Endometrial microvascular endothelial cells (primary cell): ENCODE results near the gene PLEKHG1. TPM values are rescaled to one million over a fixed set of nuclear protein-coding genes. Genes with fewer than 3 reads are reported as not detected.

Experiments used
- in situ Hi-C: cut with HindIII; loops from 2 replicates; pipeline ENCODE4 v1.10.0; 2017; ENCODE audit warnings: low sequenced_read_pairs, low pct_unique_long_range_greater_than_20kb; ENCODE audit errors: inconsistent ontology term
- total RNA-seq: library from RNA; depleted of rRNA; stranded (reverse); fragments of >200 nt; gene quantifications from one replicate; pipeline ENCODE4 v1.2.3, GENCODE V29; 2015; ENCODE audit errors: inconsistent ontology term

Gene PLEKHG1
- total RNA-seq, 1 donor from 2014 or later, result 45.1 TPM

DNA sequence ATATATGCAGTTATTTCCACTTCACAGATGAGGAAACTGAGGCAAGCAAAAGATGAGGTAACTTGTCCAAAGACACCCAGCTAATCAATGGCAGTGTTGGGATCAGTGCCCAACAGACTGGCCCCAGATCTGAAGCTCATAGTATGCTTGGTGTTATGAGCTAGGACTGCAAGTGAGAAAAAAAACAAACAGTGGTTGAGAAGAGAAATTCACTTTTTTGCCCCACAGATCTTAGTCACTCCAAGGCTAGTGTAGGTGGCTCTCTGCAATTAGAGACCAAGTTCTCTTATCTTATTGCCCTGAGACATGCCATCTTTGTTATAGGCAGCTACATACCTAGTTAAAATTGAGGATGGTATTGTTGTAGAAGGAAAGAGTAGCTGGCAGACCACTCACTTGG, 16.3 kb downstream of the PLEKHG1 start:
- in situ Hi-C loops, result no loop called here

DNA sequence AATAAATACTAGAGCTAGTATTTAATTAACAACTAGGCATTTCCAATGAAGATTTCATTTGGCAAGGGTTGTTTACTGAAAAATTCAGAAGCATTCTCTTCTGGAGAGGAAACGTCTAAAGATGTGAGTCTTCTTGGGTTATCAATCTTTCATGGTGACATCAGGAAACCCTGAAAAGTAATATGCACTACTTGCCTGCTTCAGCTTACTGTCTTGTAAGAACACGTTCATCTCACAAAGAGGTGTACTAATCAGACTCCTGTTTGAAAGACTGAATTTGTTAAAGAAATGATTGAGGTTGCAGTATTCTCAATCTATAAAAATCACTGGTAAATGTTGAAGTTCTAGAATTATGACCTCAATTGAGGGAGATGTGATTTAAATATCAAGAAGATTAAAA, 16.9 kb downstream of the PLEKHG1 start:
- in situ Hi-C loops, result no loop called here

DNA sequence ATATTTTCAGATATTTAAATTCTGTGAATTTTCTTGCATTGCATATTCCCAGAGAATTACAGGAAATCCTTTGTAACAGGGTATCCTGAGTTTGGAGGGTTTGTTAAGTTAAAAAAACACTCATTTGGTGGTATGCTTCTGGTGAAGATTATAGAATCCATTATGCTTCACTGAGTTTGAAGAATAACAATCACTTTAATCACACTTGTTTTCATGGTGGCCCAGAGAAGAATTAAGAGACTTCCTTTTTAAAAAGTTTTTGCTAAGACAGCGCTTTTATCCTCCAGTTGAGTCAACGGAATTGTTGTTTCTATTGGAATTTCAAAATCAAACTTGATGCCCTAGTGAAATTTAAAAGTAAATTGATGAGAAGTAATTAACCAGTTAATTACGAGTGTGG, 17.4 kb downstream of the PLEKHG1 start:
- in situ Hi-C loops, result no loop called here

DNA sequence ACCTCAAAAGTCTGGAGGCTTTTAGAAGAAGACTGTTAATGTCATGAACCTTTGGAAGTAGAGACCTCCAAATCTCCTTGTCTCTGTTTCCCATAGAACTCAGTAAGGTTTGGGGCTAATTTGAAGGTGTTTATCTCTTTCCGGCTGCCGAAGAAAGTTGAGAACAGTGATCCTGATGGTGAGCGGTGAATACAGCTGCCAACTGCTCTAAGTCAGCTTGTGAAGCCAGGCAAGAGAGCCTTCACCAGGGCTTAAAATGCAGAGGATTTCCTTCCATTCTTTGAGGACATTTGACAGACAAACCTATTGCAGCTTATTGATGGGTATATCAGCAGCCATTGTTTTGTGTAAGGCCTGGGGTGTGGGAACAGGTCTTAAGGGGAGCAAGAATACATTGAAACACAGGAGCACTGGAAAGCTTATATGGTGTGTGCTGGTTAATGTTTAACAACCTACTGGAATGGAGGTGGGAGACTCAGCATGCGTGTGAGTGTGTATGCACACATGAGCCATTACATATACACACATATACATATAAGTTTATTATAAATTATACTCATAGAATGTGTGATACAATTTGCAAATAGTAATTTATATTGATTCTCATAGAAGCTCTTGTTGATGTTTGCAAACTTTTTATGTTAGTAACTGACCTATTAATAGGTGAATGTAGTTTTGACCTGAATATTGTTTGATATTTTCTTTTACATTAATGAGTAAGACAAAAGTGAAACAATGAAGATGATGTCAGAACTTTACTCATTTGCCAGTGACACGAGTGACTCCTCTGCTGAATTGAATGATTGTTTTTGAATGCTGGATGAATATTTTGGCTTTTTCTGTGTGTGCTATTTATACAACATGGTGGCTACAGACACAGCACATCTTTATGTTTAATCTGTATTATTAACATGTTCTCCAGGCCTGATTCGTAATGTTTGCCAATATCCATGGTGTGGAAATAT, 18.1 kb downstream of the PLEKHG1 start:
- in situ Hi-C loops, result no loop called here

DNA sequence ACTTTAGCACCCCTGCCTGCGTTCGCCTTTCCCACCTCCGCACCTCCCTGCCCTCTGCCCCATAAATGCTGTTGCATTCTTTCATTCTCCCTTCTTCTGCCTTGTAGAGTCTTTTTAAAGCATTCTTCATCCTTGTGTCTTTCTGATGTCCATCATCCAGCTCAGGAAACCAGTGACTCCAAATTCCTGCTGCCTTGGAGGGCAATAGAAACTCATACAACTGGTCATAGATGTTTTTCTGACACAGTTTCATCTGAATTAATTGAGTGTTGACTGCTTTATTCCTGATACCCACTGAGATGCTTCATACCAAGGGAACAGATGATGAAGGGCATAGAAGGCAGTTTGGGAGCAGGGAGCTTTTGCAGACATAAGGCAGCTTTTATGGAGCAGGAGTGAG, 19.6 kb downstream of the PLEKHG1 start:
- in situ Hi-C loops, result no loop called here

DNA sequence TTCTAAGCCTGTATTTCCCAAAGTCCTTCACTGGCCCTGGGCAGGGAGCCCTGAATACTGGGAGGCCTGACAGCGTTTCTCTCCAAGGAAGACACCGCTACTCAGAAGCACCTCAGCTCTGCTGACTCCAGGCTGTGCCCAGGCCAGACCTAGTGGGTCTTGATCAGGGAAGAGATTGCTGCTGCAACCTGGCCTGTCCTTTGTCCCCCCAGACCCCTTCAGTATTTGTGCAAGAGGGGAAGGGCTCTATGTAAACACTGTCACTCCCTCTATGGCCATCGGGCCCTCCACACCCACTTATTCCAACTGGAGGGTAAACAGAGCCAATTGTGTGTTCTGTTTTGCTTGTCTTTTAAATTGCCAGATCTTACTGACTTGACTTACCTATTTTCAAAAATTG, 20.6 kb downstream of the PLEKHG1 start:
- in situ Hi-C loops, result no loop called here

DNA sequence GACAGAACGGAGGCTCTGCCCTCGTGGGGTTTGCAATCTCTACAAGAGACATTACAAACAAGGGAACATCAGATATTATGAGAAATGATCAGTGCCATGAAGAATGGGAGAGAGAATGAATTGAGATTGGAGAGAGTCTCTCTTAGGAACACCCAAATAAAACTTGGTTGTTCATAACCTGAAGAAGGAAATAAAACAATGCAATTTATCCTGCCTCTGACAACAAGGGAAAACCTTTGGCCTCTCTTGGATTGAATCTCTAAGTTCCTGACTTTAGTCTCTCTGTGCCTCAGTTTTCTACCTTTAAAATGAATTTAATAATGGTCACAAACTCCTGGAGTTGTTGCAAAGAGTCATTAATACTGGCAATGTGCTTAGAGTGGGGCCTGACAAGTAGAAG, 21.1 kb downstream of the PLEKHG1 start:
- in situ Hi-C loops, result no loop called here

DNA sequence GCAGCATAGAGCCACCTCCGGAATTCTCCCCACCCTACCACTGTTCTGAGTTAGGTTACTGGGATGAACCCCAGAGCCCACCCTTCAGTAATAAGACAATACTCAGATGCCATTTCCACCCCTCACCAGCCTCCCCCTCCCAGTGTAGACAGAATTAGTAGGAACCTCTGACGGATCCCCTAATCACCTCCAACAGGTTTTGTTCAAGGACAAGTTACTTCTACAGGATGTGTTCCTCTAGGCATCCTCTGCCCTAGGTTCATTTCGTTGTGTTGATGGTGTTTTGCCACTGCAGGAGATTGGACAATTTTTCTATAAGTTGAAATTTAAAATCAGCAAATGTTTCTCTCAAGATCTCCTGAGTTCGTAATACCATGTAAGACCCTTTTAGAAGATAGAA, 22.8 kb downstream of the PLEKHG1 start:
- in situ Hi-C loops, result no loop called here

DNA sequence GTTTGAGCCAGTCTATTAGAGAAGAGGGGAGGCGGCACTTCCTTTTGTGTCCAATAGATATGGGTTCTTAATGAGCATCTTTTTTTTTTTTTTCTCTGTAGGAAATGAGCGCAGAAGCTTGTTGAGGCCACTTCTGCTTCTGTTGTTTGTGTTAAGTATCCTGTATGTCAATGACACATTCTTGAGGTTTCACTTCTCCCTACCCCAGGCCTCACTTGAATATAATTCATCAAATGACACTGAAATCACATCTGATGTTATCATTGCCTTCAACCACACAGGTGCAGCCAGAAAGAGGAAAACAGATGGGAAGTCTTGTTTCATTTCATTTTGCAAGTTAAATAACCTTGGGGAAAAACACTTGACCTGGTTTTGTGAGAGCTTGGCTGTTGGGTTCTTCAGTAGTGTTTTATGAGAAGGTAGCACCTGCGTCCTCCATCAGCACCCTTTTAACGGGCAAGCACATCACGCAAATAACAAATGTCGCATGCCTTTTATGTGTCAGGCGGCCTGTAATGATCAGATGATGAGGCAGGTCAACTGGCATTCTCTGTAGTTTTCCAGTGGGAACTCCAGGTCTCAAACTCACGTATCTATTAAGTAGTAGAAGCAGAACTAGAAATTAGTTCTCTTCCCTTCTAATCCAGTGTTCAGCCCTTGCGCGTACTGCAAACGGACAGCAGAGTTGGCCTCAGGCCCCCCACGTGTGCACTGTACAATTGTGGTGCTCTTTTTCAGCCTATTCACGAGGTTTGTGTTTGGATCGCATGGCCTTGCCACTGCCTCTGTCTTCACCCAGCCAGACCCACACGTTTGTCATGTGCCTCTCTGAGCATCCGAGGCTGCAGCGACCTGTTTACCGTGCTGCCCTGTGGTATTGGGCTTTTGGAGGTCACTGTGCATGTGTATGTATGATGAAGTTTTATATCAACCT, 23.5 kb downstream of the PLEKHG1 start:
- in situ Hi-C loops, result no loop called here

DNA sequence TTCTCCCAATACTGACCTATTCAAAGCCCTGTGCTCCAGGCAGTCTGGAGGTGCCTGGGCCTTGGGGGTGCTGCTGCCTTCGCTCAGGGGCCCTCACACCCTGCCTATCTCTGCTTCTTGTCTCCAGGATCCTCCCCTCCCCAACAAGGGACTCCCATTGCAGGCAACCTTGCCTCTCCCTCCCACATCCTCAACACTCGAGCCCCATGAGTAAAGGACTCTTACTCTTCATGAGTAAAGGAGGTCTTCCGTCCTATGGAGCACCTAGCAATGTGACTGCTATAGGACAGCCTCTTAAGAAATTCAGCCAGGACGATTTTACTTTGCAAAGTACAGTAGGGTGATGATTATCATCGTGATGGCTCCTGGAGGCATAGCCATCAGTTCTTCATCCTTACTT, 24.5 kb downstream of the PLEKHG1 start:
- in situ Hi-C loops, result no loop called here

DNA sequence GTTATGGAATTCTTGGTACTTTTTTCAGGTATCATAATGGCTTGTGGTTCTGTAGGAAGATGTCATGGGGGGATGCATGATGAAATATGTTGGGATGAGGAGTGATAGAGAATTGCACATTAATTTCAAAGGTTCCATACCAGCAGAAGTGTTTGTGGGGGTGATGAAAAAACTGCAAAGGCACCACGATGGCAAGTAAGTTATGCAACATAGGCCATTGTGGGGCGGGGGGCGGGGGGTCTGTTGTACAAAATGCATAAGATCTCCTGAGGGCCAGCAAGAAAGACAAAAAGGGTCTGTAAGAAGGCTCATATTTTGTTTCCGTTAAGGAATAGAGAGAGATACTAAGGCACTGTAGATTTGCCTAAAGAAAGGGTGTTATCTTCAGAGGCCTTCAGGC, 26.2 kb downstream of the PLEKHG1 start:
- in situ Hi-C loops, result no loop called here

DNA sequence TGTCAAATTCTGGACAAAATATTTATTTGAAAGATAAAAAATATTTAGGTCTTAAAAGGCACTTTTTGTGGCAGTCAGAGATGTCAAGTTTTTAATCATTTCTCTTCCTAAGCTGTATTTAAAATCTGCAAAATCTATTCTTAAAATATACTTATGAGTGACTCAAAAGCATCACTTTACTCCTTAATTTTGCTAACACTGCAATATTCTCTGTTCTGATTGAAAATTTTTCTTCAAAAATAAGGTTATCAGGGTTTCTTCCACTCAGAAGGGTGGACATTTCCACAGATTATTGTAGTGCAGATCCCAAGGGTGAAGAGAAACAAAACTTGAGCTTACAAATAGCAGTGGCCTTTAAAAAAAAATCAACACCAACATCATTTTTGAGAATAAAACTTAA, 27.5 kb downstream of the PLEKHG1 start:
- in situ Hi-C loops, result no loop called here

DNA sequence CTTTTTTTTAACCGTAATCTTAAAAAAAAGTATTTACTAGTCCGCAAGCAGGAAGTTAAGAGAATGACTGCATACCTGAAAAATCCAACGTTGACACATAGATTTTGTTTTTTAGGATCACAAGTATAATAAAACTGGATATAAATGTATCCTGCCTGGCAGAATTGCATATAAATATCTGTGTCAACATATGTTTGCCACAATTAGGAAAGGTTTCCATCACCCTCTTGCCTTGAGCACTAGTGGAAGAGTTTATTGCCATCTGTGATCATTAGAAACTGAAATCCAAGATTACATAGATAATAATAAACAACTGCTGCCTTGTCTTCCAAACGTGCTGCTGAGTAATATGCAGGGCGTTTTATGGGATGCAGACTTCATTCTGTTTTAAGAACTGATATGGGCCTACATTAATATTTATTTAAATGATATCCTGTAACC, 27.9 kb downstream of the PLEKHG1 start:
- in situ Hi-C loops, result no loop called here

DNA sequence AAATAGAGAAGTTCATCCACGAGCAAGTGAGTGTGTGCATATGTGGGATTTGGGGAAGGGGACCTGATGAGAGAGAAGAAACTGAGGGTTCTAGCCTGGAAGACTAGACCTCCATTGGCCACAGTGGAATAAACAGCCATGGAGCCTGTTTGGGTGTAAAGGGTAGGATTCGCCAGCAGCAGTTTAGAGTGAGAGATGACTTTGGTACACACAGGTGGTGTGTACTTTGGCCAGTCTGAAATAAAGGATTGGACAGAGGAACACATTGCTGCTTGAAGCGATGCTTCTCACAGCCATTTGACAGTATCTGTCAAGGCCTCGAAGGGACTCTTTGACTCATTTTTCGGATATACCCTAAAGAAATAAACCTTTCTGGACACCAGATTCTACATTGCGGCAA, 29.2 kb downstream of the PLEKHG1 start:
- in situ Hi-C loops, result no loop called here

DNA sequence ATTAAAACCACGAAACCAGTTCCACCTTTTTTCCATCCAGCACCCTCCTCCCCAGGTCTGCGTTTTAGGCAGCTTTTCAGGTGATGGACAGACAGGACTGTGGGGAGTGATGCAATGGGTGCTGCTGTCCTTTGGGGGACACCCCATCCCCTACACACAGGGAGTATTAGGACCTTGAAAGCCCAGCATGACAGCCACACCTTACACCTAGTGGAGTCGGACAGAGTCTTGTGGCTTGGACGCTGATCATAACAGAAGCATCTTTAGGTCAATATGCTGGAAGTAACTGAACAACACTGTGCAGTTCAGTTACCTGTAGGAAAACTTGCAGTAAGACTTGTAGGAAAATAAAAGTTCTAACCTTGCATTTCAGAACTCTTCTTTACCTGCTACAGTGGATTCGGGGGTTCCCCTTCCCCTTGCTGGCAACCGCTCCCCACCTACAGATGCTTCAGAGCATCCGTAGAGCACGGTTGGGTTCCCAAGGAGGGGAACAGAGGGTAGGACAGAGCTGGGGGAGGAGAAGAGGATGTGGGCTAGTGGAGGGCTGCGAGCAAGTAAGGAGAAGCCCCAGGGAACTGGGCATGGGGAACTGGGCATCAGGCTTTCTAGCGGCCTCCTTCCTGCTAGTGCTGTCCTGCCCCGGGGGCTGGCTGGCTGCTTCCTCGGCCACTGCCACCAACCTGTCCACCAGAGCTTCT, 31.7 kb downstream of the PLEKHG1 start:
- in situ Hi-C loops, result no loop called here

DNA sequence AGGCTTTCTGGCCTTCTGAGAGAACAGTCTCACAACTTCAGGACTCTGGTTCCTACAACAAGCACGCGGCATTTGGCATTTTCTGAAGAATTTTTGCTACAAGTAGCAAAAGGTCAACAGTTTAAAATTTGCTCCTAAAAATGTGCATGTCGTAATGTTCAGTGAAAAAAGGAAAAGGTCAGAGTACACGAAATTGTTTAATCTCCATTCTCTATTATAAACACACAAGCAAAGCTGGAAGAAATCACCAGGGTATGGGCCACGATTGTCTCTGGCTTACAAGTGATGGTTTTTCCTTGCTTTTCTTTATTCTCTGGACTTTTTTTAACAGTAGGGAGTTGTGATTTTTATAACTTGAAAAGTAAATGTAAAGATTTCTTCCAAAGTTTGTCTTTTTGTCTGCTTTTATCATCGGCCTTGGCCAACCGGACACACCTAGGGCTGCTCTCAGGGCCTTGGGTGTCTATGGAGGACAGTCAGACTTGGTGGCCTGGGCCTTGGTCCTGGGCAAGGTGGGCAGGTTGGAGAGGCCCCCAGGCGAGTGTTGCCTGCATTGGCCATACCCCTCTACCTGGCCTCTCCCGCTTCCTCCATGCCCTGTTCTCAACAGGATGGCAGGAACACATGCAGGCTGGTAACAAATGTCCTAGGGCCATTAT, 32.4 kb downstream of the PLEKHG1 start:
- in situ Hi-C loops, result no loop called here

DNA sequence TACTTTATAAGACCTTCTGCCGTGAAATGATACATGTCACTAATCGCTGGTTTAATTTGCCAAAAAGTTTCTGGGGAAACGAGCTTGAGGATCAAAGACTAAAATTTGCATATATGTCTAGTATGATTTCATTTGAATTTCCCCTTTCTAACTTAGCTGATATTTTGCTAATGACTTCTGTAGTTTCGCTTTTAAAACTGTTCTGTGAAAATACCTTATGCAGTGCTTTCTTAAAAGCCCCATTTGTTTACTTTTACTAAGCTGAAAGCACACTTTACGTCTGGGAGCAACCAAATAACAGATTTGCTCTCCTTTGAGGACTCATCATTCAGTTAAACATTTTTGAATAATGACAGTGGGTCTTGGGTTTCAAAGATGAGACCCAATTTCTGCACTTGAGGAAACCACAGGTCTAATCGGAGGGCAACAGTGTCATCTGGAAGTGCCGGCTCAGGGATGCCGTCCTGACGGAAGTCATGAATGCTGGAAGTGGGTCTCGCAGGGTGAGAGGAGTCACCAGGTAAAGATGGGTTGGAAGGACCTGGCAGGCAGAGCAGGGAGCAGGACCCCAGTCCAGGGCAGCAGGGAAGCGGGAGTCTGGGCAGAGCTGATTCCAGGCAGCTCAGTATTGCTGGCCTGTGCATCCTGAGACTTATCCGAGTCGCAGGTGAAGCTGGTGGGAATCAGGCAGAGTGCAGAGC, 33.2 kb downstream of the PLEKHG1 start:
- in situ Hi-C loops, result no loop called here

DNA sequence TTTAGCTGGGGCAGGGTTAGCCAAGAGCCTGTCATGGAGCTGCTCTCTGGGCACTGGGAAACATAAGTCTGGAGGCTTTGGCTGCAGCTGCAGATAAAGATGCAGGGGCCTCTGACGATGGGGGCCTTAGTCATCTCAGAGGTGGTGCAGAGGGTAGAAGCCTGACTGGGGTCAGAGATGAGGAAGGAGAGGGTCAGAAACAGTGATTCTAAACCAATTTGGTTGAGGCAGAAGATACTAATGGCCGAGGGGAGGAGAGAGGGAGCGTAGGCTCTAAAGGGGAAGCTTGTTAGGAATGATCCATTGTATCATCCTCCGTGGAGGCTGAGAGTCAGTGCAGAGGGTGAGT, 33.8 kb downstream of the PLEKHG1 start:
- in situ Hi-C loops, result no loop called here
